Amygdala (tissue), 56 donors: Measurements from ENCODE around the gene DNAJB12.
"Not testable (repeated sequence)": the region's sequence is repeated elsewhere in the genome, so short reads cannot be mapped to it uniquely, and the experiment has no call there.

Experiments used
- DNase-seq, 56 donors: peaks; one replicate each; lab custom pipeline; 2025; lab: John Stamatoyannopoulos, UW

Gene DNAJB12

GRCh38 chr10:72354356-72355213 is at the start of gene DNAJB12:
TSS of gene DNAJB12 (minus strand) at chr10:72354919. CDS start at chr10:72354897, 22 bp downstream.
- DNase-seq = peak; percentile 67 to 100 (median 93)

GRCh38 chr10:72395581-72395980 is 40.9 kb upstream of the DNAJB12 start:
- DNase-seq = not testable (repeated sequence)

GRCh38 chr10:72392571-72392970 is 37.9 kb upstream of the DNAJB12 start:
- DNase-seq = no peak

GRCh38 chr10:72390764-72391163 is 36.0 kb upstream of the DNAJB12 start:
- DNase-seq = no peak

- DNase-seq = no peak
Observed at GRCh38 chr10:72389716-72390115, 35.0 kb upstream of the DNAJB12 start.

- DNase-seq = no peak
Observed at GRCh38 chr10:72389014-72389413, 34.3 kb upstream of the DNAJB12 start.

- no peak for DNase-seq
Observed at GRCh38 chr10:72388062-72388461, 33.3 kb upstream of the DNAJB12 start.

- DNase-seq = no peak
Observed at GRCh38 chr10:72386916-72387586, 32.3 kb upstream of the DNAJB12 start.

GRCh38 chr10:72385724-72386123 is 31.0 kb upstream of the DNAJB12 start:
- DNase-seq = no peak

- DNase-seq = not testable (repeated sequence)
Observed at GRCh38 chr10:72384982-72385381, 30.3 kb upstream of the DNAJB12 start.

- peak in 1 of 56 donors; percentile 8 for DNase-seq
Observed at GRCh38 chr10:72379776-72380175, 25.1 kb upstream of the DNAJB12 start.

GRCh38 chr10:72379062-72379461 is 24.3 kb upstream of the DNAJB12 start:
- no peak for DNase-seq

- peak in 32 of 56 donors; percentile 1 to 69 (median 20) for DNase-seq
Observed at GRCh38 chr10:72375585-72375984, 20.9 kb upstream of the DNAJB12 start.

GRCh38 chr10:72375173-72375572 is 20.5 kb upstream of the DNAJB12 start:
- DNase-seq = peak in 20 of 56 donors; percentile 0 to 62 (median 12)

GRCh38 chr10:72370201-72370722 is 15.5 kb upstream of the DNAJB12 start:
- DNase-seq = no peak

- DNase-seq = no peak
Observed at GRCh38 chr10:72367301-72367960, 12.7 kb upstream of the DNAJB12 start.

GRCh38 chr10:72365106-72365895 is 10.6 kb upstream of the DNAJB12 start:
- no peak for DNase-seq

- DNase-seq = peak in 55 of 56 donors; percentile 12 to 84 (median 58)
Observed at GRCh38 chr10:72364239-72364777, 9.6 kb upstream of the DNAJB12 start.

GRCh38 chr10:72356987-72357386 is 2.3 kb upstream of the DNAJB12 start:
- no peak for DNase-seq

- no peak for DNase-seq
Observed at GRCh38 chr10:72356115-72356514, 1.4 kb upstream of the DNAJB12 start.
